WTC11 (cell line): ENCODE measurements around the gene SLC6A20. TPM values are rescaled to one million over a fixed set of nuclear protein-coding genes. Genes with fewer than 3 reads are reported as not detected.

Experiments
- ATAC-seq: fragments of 200-7000 bp; cut with Tn5 transposase; 2 replicates; pipeline ENCODE4 v1.10.0; 2021; ENCODE audit warnings: mild to moderate bottlenecking, moderate library complexity
- CTCF ChIA-PET: fragments of 300-600 bp; sonication (Branson Sonifier 250); formaldehyde crosslinking; loops from one replicate; lab custom pipeline; 2021; ENCODE audit warnings: antibody characterized with exemption; lab: Charles Lee
- POLR2A ChIA-PET: fragments of 350-600 bp; sonication (Branson Sonifier 250); formaldehyde crosslinking; loops from one replicate; lab custom pipeline; 2021; ENCODE audit warnings: antibody characterized with exemption; lab: Charles Lee
- DNase-seq: peaks from one replicate; pipeline ENCODE4 v3.0.0; 2021; ENCODE audit warnings: low spot score
- H3K27ac Mint-ChIP-seq: 2 replicates; pipeline ENCODE4 v1.8.0; 2021; ENCODE audit warnings: mixed read lengths
- H3K27me3 Mint-ChIP-seq: 2 replicates; pipeline ENCODE4 v1.8.0; 2021; ENCODE audit warnings: low read depth, mild to moderate bottlenecking, moderate library complexity, mixed read lengths
- H3K36me3 Mint-ChIP-seq: 2 replicates; pipeline ENCODE4 v1.8.0; 2021; ENCODE audit warnings: mixed read lengths
- H3K4me1 Mint-ChIP-seq: 2 replicates; pipeline ENCODE4 v1.8.0; 2022; ENCODE audit warnings: mixed read lengths
- H3K4me3 Mint-ChIP-seq: 2 replicates; pipeline ENCODE4 v1.8.0; 2021; ENCODE audit warnings: mild to moderate bottlenecking, moderate library complexity, mixed read lengths
- H3K9me3 Mint-ChIP-seq: 2 replicates; pipeline ENCODE4 v1.8.0; 2021; ENCODE audit warnings: mixed read lengths
- ARID4B ChIP-seq: sonication (generic); formaldehyde crosslinking; IDR thresholded peaks from 2 replicates; pipeline ENCODE4 v1.8.0; 2023; ENCODE audit warnings: missing genetic modification reagents, mild to moderate bottlenecking, borderline replicate concordance
- CBFB ChIP-seq: sonication (generic); formaldehyde crosslinking; IDR thresholded peaks from 2 replicates; pipeline ENCODE4 v1.8.1; 2022; ENCODE audit warnings: mild to moderate bottlenecking, low read depth, missing genetic modification reagents
- E2F4 ChIP-seq: sonication (generic); formaldehyde crosslinking; IDR thresholded peaks from 2 replicates; pipeline ENCODE4 v1.8.1; 2022; ENCODE audit warnings: low read depth, mild to moderate bottlenecking, moderate library complexity, missing genetic modification reagents, borderline replicate concordance
- ERG ChIP-seq: fragments of 250-450 bp; sonication (Bioruptor Pico); IDR thresholded peaks from 2 replicates; pipeline ENCODE4 v1.8.0; 2021; ENCODE audit warnings: mild to moderate bottlenecking
- ESRRA ChIP-seq: sonication (generic); formaldehyde crosslinking; IDR thresholded peaks from 2 replicates; pipeline ENCODE4 v1.8.1; 2022; ENCODE audit warnings: mild to moderate bottlenecking, missing genetic modification reagents, borderline replicate concordance
- FOXP1 ChIP-seq: sonication (generic); formaldehyde crosslinking; IDR thresholded peaks from 2 replicates; pipeline ENCODE4 v1.8.0; 2022; ENCODE audit warnings: missing genetic modification reagents, mild to moderate bottlenecking, moderate library complexity, borderline replicate concordance
- GABPB1 ChIP-seq: sonication (generic); formaldehyde crosslinking; IDR thresholded peaks from 2 replicates; pipeline ENCODE4 v1.8.1; 2023; ENCODE audit warnings: mild to moderate bottlenecking, missing genetic modification reagents
- GRHL2 ChIP-seq: fragments of 250-450 bp; sonication (Bioruptor Pico); IDR thresholded peaks from 2 replicates; pipeline ENCODE4 v1.8.0; 2022; ENCODE audit warnings: mild to moderate bottlenecking, moderate library complexity; ENCODE audit not compliant: insufficient replicate concordance, severe bottlenecking
- HMGXB4 ChIP-seq: sonication (generic); formaldehyde crosslinking; IDR thresholded peaks from 2 replicates; pipeline ENCODE4 v1.8.1; 2023; ENCODE audit warnings: mild to moderate bottlenecking, moderate library complexity, missing genetic modification reagents
- MLX ChIP-seq: sonication (generic); formaldehyde crosslinking; IDR thresholded peaks from 2 replicates; pipeline ENCODE4 v1.8.1; 2023; ENCODE audit warnings: mild to moderate bottlenecking, missing genetic modification reagents, moderate library complexity
- MYBL2 ChIP-seq: sonication (generic); formaldehyde crosslinking; IDR thresholded peaks from 2 replicates; pipeline ENCODE4 v1.8.1; 2023; ENCODE audit warnings: mild to moderate bottlenecking, moderate library complexity, missing genetic modification reagents
- NFYB ChIP-seq: sonication (generic); formaldehyde crosslinking; conservative IDR thresholded peaks from 2 replicates; pipeline ENCODE4 v1.8.0; 2022; ENCODE audit warnings: low read depth, missing genetic modification reagents
- NR3C1 ChIP-seq: sonication (generic); formaldehyde crosslinking; conservative IDR thresholded peaks from 2 replicates; pipeline ENCODE4 v1.8.1; 2023; ENCODE audit warnings: low read depth, mild to moderate bottlenecking, missing genetic modification reagents
- OVOL2 ChIP-seq: fragments of 250-450 bp; sonication (Bioruptor Pico); IDR thresholded peaks from 2 replicates; pipeline ENCODE4 v1.9.0; 2021; ENCODE audit warnings: mild to moderate bottlenecking, borderline replicate concordance
- PRRX2 ChIP-seq: fragments of 250-450 bp; sonication (Bioruptor Pico); IDR thresholded peaks from 2 replicates; pipeline ENCODE4 v1.8.0; 2021; ENCODE audit warnings: mild to moderate bottlenecking
- ZBTB21 ChIP-seq: sonication (generic); formaldehyde crosslinking; IDR thresholded peaks from 2 replicates; pipeline ENCODE4 v1.8.1; 2023; ENCODE audit warnings: mild to moderate bottlenecking, missing genetic modification reagents, borderline replicate concordance
- ZNF219 ChIP-seq: sonication (generic); formaldehyde crosslinking; IDR thresholded peaks from 2 replicates; pipeline ENCODE4 v1.8.0; 2023; ENCODE audit warnings: missing genetic modification reagents, mild to moderate bottlenecking, borderline replicate concordance
- ZNF317 ChIP-seq: sonication (generic); formaldehyde crosslinking; IDR thresholded peaks from 2 replicates; pipeline ENCODE4 v1.8.1; 2023; ENCODE audit warnings: low read depth, mild to moderate bottlenecking, moderate library complexity, missing genetic modification reagents, borderline replicate concordance
- ZNF416 ChIP-seq: fragments of 250-450 bp; sonication (Bioruptor Pico); IDR thresholded peaks from 2 replicates; pipeline ENCODE4 v1.9.0; 2021; ENCODE audit warnings: mild to moderate bottlenecking, inconsistent platforms
- ZSCAN18 ChIP-seq: fragments of 250-450 bp; sonication (Bioruptor Pico); IDR thresholded peaks from 2 replicates; pipeline ENCODE4 v2.1.2; 2022; ENCODE audit warnings: mild to moderate bottlenecking, moderate library complexity
- total RNA-seq: library from RNA; stranded (reverse); gene quantifications from 3 replicates; pipeline ENCODE4 v1.2.3, GENCODE V29; 2021

SLC6A20 gene
- total RNA-seq, 1 experiment from 2014 or later, result 0.26 TPM

- TF ChIP-seq ZBTB21 (CRISPR knock-in tag) (no peak), PRRX2 (CRISPR knock-in tag) (no peak), FOXP1 (CRISPR knock-in tag) (no peak), OVOL2 (CRISPR knock-in tag) (no peak)
These were observed 76.5 kb downstream of the SLC6A20 start (continued) for GRCh38 chr3:45719655-45720487.

GRCh38 chr3:45716790-45717336 is 79.5 kb downstream of the SLC6A20 start:
- peak overlapping the region; percentile 40; the same call in 1 of the 2 replicates for H3K27ac Mint-ChIP-seq
- peaks cover 48% of the 10 kb centered on the region for H3K36me3 Mint-ChIP-seq
- ChIA-PET POLR2A (no interaction called here), CTCF (no interaction called here)
- no peaks in the 10 kb centered on the region; the same call in 1 of the 2 replicates for H3K27me3 Mint-ChIP-seq
- H3K9me3 Mint-ChIP-seq, result no peaks in the 10 kb centered on the region
- H3K4me3 Mint-ChIP-seq, result no peak overlapping the region
- no peaks in the 10 kb centered on the region for H3K4me1 Mint-ChIP-seq
- DNase-seq (no peak), ATAC-seq (no peak)
- TF ChIP-seq ZNF317 (CRISPR knock-in tag), result no peak
- no peak for TF ChIP-seq NR3C1 (CRISPR knock-in tag)
- TF ChIP-seq ZNF416 (CRISPR knock-in tag), result no peak
- no peak for TF ChIP-seq GRHL2 (CRISPR knock-in tag)
- no peak for TF ChIP-seq ERG (CRISPR knock-in tag)
- TF ChIP-seq ESRRA (CRISPR knock-in tag), result no peak
- TF ChIP-seq PRRX2 (CRISPR knock-in tag), result no peak
- TF ChIP-seq CBFB (CRISPR knock-in tag), result no peak
- TF ChIP-seq ZNF219, result no peak
- TF ChIP-seq MYBL2 (CRISPR knock-in tag), result no peak
- TF ChIP-seq GABPB1 (CRISPR knock-in tag), result no peak
- TF ChIP-seq MLX (CRISPR knock-in tag), result no peak
- TF ChIP-seq ZSCAN18 (CRISPR knock-in tag), result no peak
- TF ChIP-seq NFYB (CRISPR knock-in tag), result no peak
- TF ChIP-seq HMGXB4, result no peak
- TF ChIP-seq E2F4, result no peak
- TF ChIP-seq ARID4B (CRISPR knock-in tag), result no peak
